ENCODE data around the gene ACSS1. TPM values are rescaled to one million over a fixed set of nuclear protein-coding genes. Genes with fewer than 3 reads are reported as not detected.

The ACSS1 gene
- total and polyA plus RNA-seq, 2 of the 8 experiments (the other 6 are each of a cell fraction or from before 2014, with no cell fraction given) = 2.6 to 3.4 TPM

GRCh38 chr20:25012616-25013189 lies 45.2 kb downstream of the ACSS1 start (continued):
- no peak for TF ChIP-seq CEBPB (IDR thresholded peaks at IDR 0.05; ENCODE audit: low read depth, low read length)
